ENCODE data around the gene CASP7. TPM values are rescaled to one million over a fixed set of nuclear protein-coding genes. Genes with fewer than 3 reads are reported as not detected.

Gene CASP7
- total RNA-seq (2014; rRNA removed; shearing (Covaris generic)) (16.5 and 17.4 TPM in 2 replicates), total RNA-seq (2022) (14.8 TPM in 2 replicates), Bru-seq, nascent RNA (percentile 69 among the genes with signal in this experiment), BruChase-seq, experiment 1, labeled RNA remaining after a 6-hour chase (percentile 57 among the genes with signal in this experiment), BruChase-seq, experiment 2, labeled RNA remaining after a 2-hour chase (percentile 61 among the genes with signal in this experiment)
- long read RNA-seq, transcript CASP7-203 (7 exons, 2,377 nt): major isoform, 11 of 20 reads
- long read RNA-seq, transcript CASP7-211 (7 exons, 2,467 nt): minor isoform, 5 of 20 reads
- long read RNA-seq, partial matches to known transcripts: 2 of 20 reads
- long read RNA-seq, other reads (novel, unspliced or antisense): 2 of 20 reads

DNA sequence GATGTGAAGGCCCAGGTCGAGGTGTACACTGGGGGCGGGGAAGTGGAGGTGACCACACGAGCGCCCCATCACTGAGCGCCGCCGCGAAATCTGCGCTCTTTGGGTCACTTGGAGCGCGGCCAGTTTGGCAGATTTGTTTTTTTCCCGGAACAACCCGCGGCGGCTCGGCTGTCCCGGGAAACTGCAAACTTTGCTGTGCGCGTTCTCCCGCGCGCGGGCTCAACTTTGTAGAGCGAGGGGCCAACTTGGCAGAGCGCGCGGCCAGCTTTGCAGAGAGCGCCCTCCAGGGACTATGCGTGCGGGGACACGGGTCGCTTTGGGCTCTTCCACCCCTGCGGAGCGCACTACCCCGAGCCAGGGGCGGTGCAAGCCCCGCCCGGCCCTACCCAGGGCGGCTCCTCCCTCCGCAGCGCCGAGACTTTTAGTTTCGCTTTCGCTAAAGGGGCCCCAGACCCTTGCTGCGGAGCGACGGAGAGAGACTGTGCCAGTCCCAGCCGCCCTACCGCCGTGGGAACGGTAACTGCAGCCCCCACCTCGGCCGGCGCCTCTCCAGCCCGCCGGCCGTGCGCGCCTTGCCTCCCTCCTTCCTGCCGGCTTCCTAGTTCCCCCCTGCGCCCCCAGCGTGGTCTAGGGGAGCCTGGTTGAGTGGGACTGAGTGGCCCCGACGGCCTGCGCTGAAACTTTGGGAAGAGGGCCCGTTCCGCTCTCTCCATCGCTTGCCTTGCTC, at the start of gene CASP7:
Gene CASP7 (plus strand): TSS at position 450 of the 727 bp plus-strand sequence. CDS start 17,582 bp downstream, outside the sequence.
- intact Hi-C loops (cut with micrococcal nuclease; ENCODE audit: unreplicated experiment): loop anchor here (5.0 kb wide), 3 partner anchors 178 to 727 kb away; partner anchors contain the start of genes CCDC186 and TCF7L2
- TF ChIP-seq, protein P1, sequence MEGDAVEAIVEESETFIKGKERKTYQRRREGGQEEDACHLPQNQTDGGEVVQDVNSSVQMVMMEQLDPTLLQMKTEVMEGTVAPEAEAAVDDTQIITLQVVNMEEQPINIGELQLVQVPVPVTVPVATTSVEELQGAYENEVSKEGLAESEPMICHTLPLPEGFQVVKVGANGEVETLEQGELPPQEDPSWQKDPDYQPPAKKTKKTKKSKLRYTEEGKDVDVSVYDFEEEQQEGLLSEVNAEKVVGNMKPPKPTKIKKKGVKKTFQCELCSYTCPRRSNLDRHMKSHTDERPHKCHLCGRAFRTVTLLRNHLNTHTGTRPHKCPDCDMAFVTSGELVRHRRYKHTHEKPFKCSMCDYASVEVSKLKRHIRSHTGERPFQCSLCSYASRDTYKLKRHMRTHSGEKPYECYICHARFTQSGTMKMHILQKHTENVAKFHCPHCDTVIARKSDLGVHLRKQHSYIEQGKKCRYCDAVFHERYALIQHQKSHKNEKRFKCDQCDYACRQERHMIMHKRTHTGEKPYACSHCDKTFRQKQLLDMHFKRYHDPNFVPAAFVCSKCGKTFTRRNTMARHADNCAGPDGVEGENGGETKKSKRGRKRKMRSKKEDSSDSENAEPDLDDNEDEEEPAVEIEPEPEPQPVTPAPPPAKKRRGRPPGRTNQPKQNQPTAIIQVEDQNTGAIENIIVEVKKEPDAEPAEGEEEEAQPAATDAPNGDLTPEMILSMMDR (conservative IDR thresholded peaks at IDR 0.05; ENCODE audit: low read length): no peak; the same call in none of the 2 replicates
- TF ChIP-seq EZH2phosphoT487 (IDR thresholded peaks at IDR 0.05; ENCODE audit: borderline replicate concordance, low read depth, low read length): no peak
- H3K4me2 ChIP-seq (ENCODE audit: low read length): peak within 1 kb of the TSS; percentile 92
- BruUV-seq (replicated peaks): no TSS peak
- H2AFZ ChIP-seq (ENCODE audit: low read length): peak within 1 kb of the TSS; percentile 93
- ChIA-PET POLR2A (interaction anchor here (0.6 to 3.2 kb wide), 3 partner anchors 10 to 816 kb away, joined by 3 to 11 read pairs (median 3); no protein-coding TSS in a partner anchor), CTCF (ENCODE audit: unreplicated experiment) (interaction anchor here (1.0 kb wide), 1 partner anchor 434 kb away, joined by 3 read pairs; no protein-coding TSS in a partner anchor)
- H3K9me3 ChIP-seq (ENCODE audit: low read length): peaks cover 5% of the 10 kb centered on the region; the same call in 1 of the 2 replicates
- no peaks in the 10 kb centered on the region for H4K20me1 ChIP-seq (ENCODE audit: insufficient read depth, low read length)
- H3K4me1 ChIP-seq (ENCODE audit: insufficient read depth, low read length, poor library complexity, severe bottlenecking): peaks cover 20% of the 10 kb centered on the region
- H3K4me3 ChIP-seq (ENCODE audit: low read depth, low read length, poor library complexity, severe bottlenecking): peak within 1 kb of the TSS; percentile 95
- DNase-seq (ENCODE audit: low spot score): peak; percentile 92
- H3K79me2 ChIP-seq (ENCODE audit: insufficient read depth, low read depth, low read length): peaks cover 18% of the 10 kb centered on the region; the same call in 1 of the 2 replicates
- peaks cover 8% of the 10 kb centered on the region for H3K36me3 ChIP-seq (ENCODE audit: insufficient read depth, low read length)
- H3K9me2 ChIP-seq (ENCODE audit: insufficient read depth, low read length): no peaks in the 10 kb centered on the region
- peak within 1 kb of the TSS; percentile 44 for H3K27ac ChIP-seq (ENCODE audit: low read depth, low read length, poor library complexity, severe bottlenecking)

GRCh38 chr10:113630929-113631533, 48.7 kb upstream of the CASP7 start:
- Histone ChIP-seq H3K9me2 (ENCODE audit: insufficient read depth, low read length) (no peaks in the 10 kb centered on the region), H4K20me1 (ENCODE audit: insufficient read depth, low read length) (no peaks in the 10 kb centered on the region), H3K27ac (ENCODE audit: low read depth, low read length, poor library complexity, severe bottlenecking) (no peak overlapping the region), H3K9me3 (ENCODE audit: low read length) (no peaks in the 10 kb centered on the region), H3K79me2 (ENCODE audit: insufficient read depth, low read depth, low read length) (no peaks in the 10 kb centered on the region), H3K4me2 (ENCODE audit: low read length) (no peak overlapping the region), H3K4me1 (ENCODE audit: insufficient read depth, low read length, poor library complexity, severe bottlenecking) (no peaks in the 10 kb centered on the region), H2AFZ (ENCODE audit: low read length) (no peak overlapping the region), H3K4me3 (ENCODE audit: low read depth, low read length, poor library complexity, severe bottlenecking) (no peak overlapping the region), H3K36me3 (ENCODE audit: insufficient read depth, low read length) (no peaks in the 10 kb centered on the region)
- ChIA-PET CTCF (ENCODE audit: unreplicated experiment) (no interaction called here), POLR2A (no interaction called here)
- TF ChIP-seq, protein P1 (conservative IDR thresholded peaks at IDR 0.05; ENCODE audit: low read length): no peak
- no peak for TF ChIP-seq EZH2phosphoT487 (IDR thresholded peaks at IDR 0.05; ENCODE audit: borderline replicate concordance, low read depth, low read length)
- DNase-seq (ENCODE audit: low spot score): no peak
- intact Hi-C loops (cut with micrococcal nuclease; ENCODE audit: unreplicated experiment): no loop called here
- BruUV-seq (replicated peaks): no TSS peak
